Left ventricle myocardium inferior (tissue), 1 donor: ENCODE measurements around the gene TMEM220. TPM values are rescaled to one million over a fixed set of nuclear protein-coding genes. Genes with fewer than 3 reads are reported as not detected.

Experiments used
- DNase-seq: peaks from one replicate; pipeline ENCODE4 v3.0.0-alpha.2; 2020
- H3K27ac ChIP-seq: fragments of 200-600 bp; replicated peaks from 2 replicates; pipeline ENCODE4 v1.8.0; 2021
- H3K27me3 ChIP-seq: fragments of 200-600 bp; 2 replicates; pipeline ENCODE4 v1.8.0; 2021; ENCODE audit warnings: low read depth
- H3K36me3 ChIP-seq: fragments of 200-600 bp; 2 replicates; pipeline ENCODE4 v1.8.0; 2021
- H3K4me1 ChIP-seq: fragments of 200-600 bp; 2 replicates; pipeline ENCODE4 v1.8.0; 2021
- H3K4me3 ChIP-seq: fragments of 200-600 bp; 2 replicates; pipeline ENCODE4 v1.8.0; 2021; ENCODE audit warnings: mild to moderate bottlenecking, moderate library complexity
- H3K9me3 ChIP-seq: fragments of 200-600 bp; replicated peaks from 2 replicates; pipeline ENCODE4 v1.8.0; 2021
- intact Hi-C: fragments of 100-400 bp; cut with micrococcal nuclease; formaldehyde crosslinking; loops from one replicate; pipeline ENCODE4 v1.11.0; 2022
- total RNA-seq: library from RNA; stranded (reverse); fragmentation: NEBNext Ultra II Directional; extraction: Animal tissue kit (Norgen Biotek cat#: 25700); gene quantifications from one replicate; pipeline ENCODE4 v1.2.1, GENCODE V29; 2021
- TF ChIP-seq, protein P1 (sequence below): fragments of 200-600 bp; IDR thresholded peaks from 2 replicates; pipeline ENCODE4 v1.8.0; 2021; ENCODE audit warnings: antibody characterized with exemption, mild to moderate bottlenecking, borderline replicate concordance
- donor health status: DM: no; HTN: yes; CAD: no; lungs with severe emphysema.

The TMEM220 gene
- total RNA-seq, 1 donor from 2014 or later: 6.4 TPM

DNA sequence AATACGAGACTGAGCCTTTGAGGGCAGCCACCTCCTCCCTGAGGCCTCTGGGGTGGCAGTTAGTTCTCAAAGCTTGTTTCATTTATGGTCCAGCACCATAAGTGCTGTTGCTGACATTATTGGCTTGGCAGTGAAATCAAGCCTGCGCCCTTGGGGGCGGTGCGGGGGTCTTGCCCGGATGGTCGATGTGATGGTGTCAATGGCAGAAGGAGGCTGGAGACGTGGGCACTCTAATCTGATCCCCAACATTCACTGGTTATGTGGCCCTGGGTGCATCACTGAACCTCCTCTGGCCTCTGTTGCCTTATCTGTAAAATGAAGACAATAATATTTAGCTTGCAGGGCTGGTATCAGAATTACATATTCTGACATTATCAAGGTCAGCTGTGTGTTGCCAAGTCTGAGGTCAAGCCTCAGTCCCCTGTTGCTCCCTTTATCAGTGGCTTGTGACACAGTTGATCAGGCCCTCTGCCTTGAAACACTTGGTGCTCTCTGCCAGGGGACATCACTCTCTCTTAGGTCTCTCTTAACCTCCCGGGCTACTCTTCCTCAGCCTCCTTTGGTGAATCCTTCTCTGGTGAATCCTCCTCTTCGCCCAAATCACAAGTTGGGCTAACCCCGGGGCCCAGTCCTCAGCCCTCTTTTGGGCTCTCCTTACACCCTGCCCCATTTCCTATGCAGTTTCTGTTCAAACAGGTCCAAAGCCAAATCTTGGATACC lies 11.8 kb upstream of the TMEM220 start:
- intact Hi-C loops: no loop called here

DNA sequence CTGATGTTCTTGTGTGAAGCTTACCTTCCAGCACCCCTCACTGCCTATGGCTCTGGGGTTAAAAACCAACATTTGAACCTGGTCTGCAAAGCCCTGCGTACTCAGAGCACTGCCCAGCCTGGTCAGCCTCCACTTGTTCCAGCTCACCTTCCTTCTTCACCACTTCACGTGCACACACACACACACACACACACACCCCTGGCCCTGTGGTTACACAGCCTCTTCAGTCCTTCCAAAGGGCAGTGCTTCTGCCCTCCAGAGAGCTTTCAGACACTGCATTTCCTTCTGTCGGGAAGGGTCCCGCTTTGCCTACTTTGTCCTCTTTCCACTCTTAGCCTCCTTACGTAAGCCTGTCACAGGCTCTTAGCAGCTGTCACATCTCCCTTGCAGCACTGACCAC lies 9.6 kb upstream of the TMEM220 start:
- Histone ChIP-seq H3K27ac (no peak overlapping the region), H3K4me1 (peaks cover 6% of the 10 kb centered on the region), H3K4me3 (no peak overlapping the region), H3K27me3 (no peaks in the 10 kb centered on the region), H3K36me3 (no peaks in the 10 kb centered on the region), H3K9me3 (no peaks in the 10 kb centered on the region)
- intact Hi-C loops: no loop called here
- no peak for DNase-seq
- TF ChIP-seq, protein P1, sequence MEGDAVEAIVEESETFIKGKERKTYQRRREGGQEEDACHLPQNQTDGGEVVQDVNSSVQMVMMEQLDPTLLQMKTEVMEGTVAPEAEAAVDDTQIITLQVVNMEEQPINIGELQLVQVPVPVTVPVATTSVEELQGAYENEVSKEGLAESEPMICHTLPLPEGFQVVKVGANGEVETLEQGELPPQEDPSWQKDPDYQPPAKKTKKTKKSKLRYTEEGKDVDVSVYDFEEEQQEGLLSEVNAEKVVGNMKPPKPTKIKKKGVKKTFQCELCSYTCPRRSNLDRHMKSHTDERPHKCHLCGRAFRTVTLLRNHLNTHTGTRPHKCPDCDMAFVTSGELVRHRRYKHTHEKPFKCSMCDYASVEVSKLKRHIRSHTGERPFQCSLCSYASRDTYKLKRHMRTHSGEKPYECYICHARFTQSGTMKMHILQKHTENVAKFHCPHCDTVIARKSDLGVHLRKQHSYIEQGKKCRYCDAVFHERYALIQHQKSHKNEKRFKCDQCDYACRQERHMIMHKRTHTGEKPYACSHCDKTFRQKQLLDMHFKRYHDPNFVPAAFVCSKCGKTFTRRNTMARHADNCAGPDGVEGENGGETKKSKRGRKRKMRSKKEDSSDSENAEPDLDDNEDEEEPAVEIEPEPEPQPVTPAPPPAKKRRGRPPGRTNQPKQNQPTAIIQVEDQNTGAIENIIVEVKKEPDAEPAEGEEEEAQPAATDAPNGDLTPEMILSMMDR: no peak

More for the DNA sequence above, 11.8 kb upstream of the TMEM220 start:
- H3K27ac ChIP-seq: no peak overlapping the region
- peaks cover 6% of the 10 kb centered on the region for H3K4me1 ChIP-seq
- no peak for DNase-seq
- no peaks in the 10 kb centered on the region for H3K9me3 ChIP-seq
- TF ChIP-seq, protein P1: no peak
- no peaks in the 10 kb centered on the region for H3K27me3 ChIP-seq
- no peaks in the 10 kb centered on the region for H3K36me3 ChIP-seq
- no peak overlapping the region for H3K4me3 ChIP-seq

DNA sequence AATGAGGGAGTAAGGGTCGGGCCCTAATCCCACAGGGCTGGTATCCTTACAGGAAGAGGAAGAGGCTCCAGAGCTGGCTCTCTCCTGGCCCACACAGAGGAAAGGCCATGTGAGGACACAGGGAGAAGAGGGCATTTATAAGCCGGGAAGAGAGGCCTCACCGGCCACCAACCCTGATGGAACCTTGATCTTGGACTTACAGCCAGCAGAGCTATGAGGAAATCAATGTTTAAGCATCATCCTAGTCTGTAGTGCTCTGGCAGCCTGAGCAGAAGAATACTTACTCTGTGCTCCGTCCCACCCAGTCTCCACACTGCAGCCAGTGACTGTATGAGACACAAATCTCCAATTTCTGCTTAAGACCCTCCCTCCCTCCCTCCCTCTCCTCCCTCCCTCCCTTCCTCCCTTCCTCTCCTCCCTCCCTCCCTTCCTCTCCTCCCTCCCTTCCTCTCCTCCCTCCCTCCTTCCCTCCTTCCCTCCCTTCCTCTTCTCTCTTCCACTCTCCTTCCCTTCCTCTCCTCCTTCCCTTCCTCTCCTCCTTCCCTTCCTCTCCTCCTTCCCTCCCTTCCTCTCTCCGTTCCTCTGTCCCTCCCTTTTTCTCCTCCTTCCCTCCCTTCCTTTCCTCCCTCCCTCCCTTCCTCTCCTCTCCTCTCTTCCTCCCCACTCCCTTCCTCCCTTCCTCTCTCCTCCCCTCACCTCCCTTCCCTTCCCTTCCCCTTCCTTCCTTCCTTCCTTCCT lies 8.9 kb upstream of the TMEM220 start:
- no peaks in the 10 kb centered on the region for H3K27me3 ChIP-seq
- H3K36me3 ChIP-seq: no peaks in the 10 kb centered on the region
- no peak overlapping the region for H3K27ac ChIP-seq
- H3K4me3 ChIP-seq: no peak overlapping the region
- H3K4me1 ChIP-seq: peaks cover 6% of the 10 kb centered on the region
- no peak for DNase-seq
- no peaks in the 10 kb centered on the region for H3K9me3 ChIP-seq
- intact Hi-C loops: no loop called here
- TF ChIP-seq, protein P1: no peak

DNA sequence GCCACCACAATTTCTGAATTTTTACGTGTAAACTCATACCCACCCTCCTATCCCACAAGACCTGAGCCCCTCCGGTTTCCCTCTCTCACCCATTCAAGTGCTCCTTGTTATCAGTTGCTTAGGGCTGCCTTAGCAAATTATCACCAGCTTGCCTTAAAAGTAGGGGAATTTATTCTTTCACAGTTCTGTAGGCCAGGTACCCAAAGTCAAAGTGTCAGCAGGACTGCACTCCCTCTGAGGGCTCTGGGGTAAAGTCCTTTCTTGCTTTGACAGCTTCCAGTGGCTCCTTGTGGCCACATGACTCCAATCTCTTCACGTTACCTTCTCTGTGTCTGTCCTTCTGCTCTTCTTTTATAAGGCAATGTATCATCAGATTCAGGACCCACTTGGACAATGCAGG lies 7.9 kb upstream of the TMEM220 start:
- DNase-seq: no peak
- TF ChIP-seq, protein P1: no peak
- no peaks in the 10 kb centered on the region for H3K36me3 ChIP-seq
- no peaks in the 10 kb centered on the region for H3K27me3 ChIP-seq
- H3K4me1 ChIP-seq: peaks cover 6% of the 10 kb centered on the region
- H3K4me3 ChIP-seq: no peak overlapping the region
- no peak overlapping the region for H3K27ac ChIP-seq
- intact Hi-C loops: loop anchor here (2.0 kb wide), 1 partner anchor 107 kb away; no protein-coding TSS in a partner anchor
- no peaks in the 10 kb centered on the region for H3K9me3 ChIP-seq

DNA sequence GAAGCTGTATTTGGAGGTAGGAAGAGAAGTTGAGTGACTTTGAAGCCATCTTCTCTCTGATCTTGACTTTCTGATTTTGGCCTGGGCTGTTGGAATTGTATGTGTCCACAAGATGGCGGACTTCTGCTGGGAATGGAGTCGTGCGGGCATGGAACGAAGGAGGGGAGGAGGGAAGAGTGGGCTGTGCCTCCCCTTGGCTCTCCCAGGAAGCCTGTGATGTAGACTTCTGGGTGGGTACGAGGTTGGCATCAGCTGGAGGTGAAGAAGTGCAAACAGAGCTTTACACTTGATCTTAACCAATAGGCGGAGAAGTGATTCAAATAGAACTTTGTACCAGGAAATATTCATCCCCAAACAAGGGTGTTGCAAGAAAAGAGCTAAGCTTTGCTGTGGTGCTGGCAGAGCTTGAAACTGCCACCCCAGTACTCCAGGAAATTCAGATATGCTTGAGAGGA lies 7.4 kb upstream of the TMEM220 start:
- H3K27ac ChIP-seq: no peak overlapping the region
- no peak overlapping the region for H3K4me3 ChIP-seq
- no peaks in the 10 kb centered on the region for H3K27me3 ChIP-seq
- DNase-seq: peak; percentile 32
- H3K9me3 ChIP-seq: no peaks in the 10 kb centered on the region
- peaks cover 6% of the 10 kb centered on the region for H3K4me1 ChIP-seq
- no peaks in the 10 kb centered on the region for H3K36me3 ChIP-seq
- TF ChIP-seq, protein P1: peak; percentile 81
- intact Hi-C loops: loop anchor here (2.0 kb wide), 1 partner anchor 108 kb away; no protein-coding TSS in a partner anchor
